PC-9 (cell line): ENCODE measurements around the gene HTR1A. TPM values are rescaled to one million over a fixed set of nuclear protein-coding genes. Genes with fewer than 3 reads are reported as not detected.

Experiments used
- BruUV-seq: library from RNA; stranded (reverse); fragments of 400-500 nt; replicated peaks from 2 replicates; lab custom pipeline; 2021; lab: Mats Ljungman, UMichigan
- CTCF ChIA-PET: fragments of 300-600 bp; sonication (Branson Sonifier 250); formaldehyde crosslinking; loops from one replicate; lab custom pipeline; 2022; ENCODE audit warnings: antibody characterized with exemption; lab: Charles Lee
- POLR2A ChIA-PET: fragments of 300-600 bp; sonication (Branson Sonifier 250); formaldehyde crosslinking; loops from one replicate; lab custom pipeline; 2022; ENCODE audit warnings: antibody characterized with exemption; ENCODE audit not compliant: unreplicated experiment; lab: Charles Lee
- DNase-seq, 2 experiments: peaks; one replicate each; pipeline versions ENCODE4 v3.0.0 to v3.0.0-alpha.2; 2015 to 2022; ENCODE audit warnings: mixed read lengths in 1 of 2
- H2AFZ ChIP-seq: fragments of 200-600 bp; sonication (generic); 2 replicates; pipeline ENCODE4 v1.8.1; 2017; ENCODE audit warnings: antibody characterized with exemption
- H3F3A ChIP-seq: fragments of 200-600 bp; sonication (generic); 2 replicates; pipeline ENCODE4 v1.8.1; 2017; ENCODE audit warnings: antibody characterized with exemption, mild to moderate bottlenecking, low read depth; ENCODE audit not compliant: insufficient read depth
- H3K27ac ChIP-seq: fragments of 200-600 bp; sonication (generic); 2 replicates; pipeline ENCODE4 v1.6.1; 2016; ENCODE audit warnings: mixed run types
- H3K27me3 ChIP-seq: fragments of 200-600 bp; sonication (generic); 2 replicates; pipeline ENCODE4 v1.6.1; 2016; ENCODE audit warnings: low read depth, mixed run types; ENCODE audit not compliant: insufficient read depth
- H3K36me3 ChIP-seq: fragments of 200-600 bp; sonication (generic); 2 replicates; pipeline ENCODE4 v1.6.1; 2016; ENCODE audit warnings: low read depth, mixed run types
- H3K4me1 ChIP-seq: fragments of 200-600 bp; sonication (generic); replicated peaks from 2 replicates; pipeline ENCODE4 v1.6.1; 2016; ENCODE audit warnings: mixed run types; ENCODE audit not compliant: insufficient read depth
- H3K4me2 ChIP-seq: fragments of 200-600 bp; sonication (generic); 2 replicates; pipeline ENCODE4 v1.6.1; 2017; ENCODE audit warnings: mixed run types
- H3K4me3 ChIP-seq: fragments of 200-600 bp; sonication (generic); 2 replicates; pipeline ENCODE4 v1.6.1; 2016; ENCODE audit warnings: mixed run types
- H3K79me2 ChIP-seq: fragments of 200-600 bp; sonication (generic); 2 replicates; pipeline ENCODE4 v1.6.1; 2017; ENCODE audit warnings: low read depth, mixed run types
- H3K9me2 ChIP-seq: fragments of 200-600 bp; sonication (generic); 2 replicates; pipeline ENCODE4 v1.8.1; 2017; ENCODE audit warnings: mild to moderate bottlenecking; ENCODE audit not compliant: insufficient read depth
- H3K9me3 ChIP-seq: fragments of 200-600 bp; sonication (generic); 2 replicates; pipeline ENCODE4 v1.8.1; 2016; ENCODE audit warnings: low read depth; ENCODE audit not compliant: insufficient read depth
- H4K20me1 ChIP-seq: fragments of 200-600 bp; sonication (generic); 2 replicates; pipeline ENCODE4 v1.8.1; 2017; ENCODE audit not compliant: insufficient read depth
- CTCF ChIP-seq: fragments of 200-600 bp; sonication (generic); conservative IDR thresholded peaks from 2 replicates; pipeline ENCODE4 v1.6.1; 2017; ENCODE audit warnings: mixed run types, antibody characterized with exemption, mild to moderate bottlenecking, moderate library complexity
- EZH2 ChIP-seq: fragments of 200-600 bp; sonication (generic); IDR thresholded peaks from 2 replicates; pipeline ENCODE4 v1.8.0; 2017; ENCODE audit warnings: antibody characterized with exemption, low read depth
- intact Hi-C: fragments of 100-400 bp; cut with micrococcal nuclease; formaldehyde crosslinking; loops from one replicate; pipeline ENCODE4 v1.10.0; 2022; ENCODE audit not compliant: unreplicated experiment
- total RNA-seq: library from RNA; stranded (reverse); gene quantifications from 2 replicates; pipeline ENCODE4 v1.2.3, GENCODE V29; 2021

The HTR1A gene
- total RNA-seq, 1 experiment from 2014 or later, result not detected

- ChIA-PET POLR2A (no interaction called here), CTCF (no interaction called here)
- no peak overlapping the region for H3K27ac ChIP-seq
- H3K27me3 ChIP-seq, result no peaks in the 10 kb centered on the region
- intact Hi-C loops, result no loop called here
- no peak overlapping the region for H2AFZ ChIP-seq
- no peaks in the 10 kb centered on the region for H3K79me2 ChIP-seq
- no peaks in the 10 kb centered on the region for H3F3A ChIP-seq
- H3K9me3 ChIP-seq, result no peaks in the 10 kb centered on the region
- H3K36me3 ChIP-seq, result no peaks in the 10 kb centered on the region
- H3K4me2 ChIP-seq, result no peak overlapping the region
- BruUV-seq, result no TSS peak
- no peak for DNase-seq
- no peaks in the 10 kb centered on the region for H3K9me2 ChIP-seq
- H3K4me1 ChIP-seq, result no peaks in the 10 kb centered on the region
- TF ChIP-seq CTCF (no peak), EZH2 (no peak)
- no peak overlapping the region for H3K4me3 ChIP-seq
- no peaks in the 10 kb centered on the region for H4K20me1 ChIP-seq
These were observed 42.3 kb downstream of the HTR1A start for GRCh38 chr5:63919763-63920478.

- Histone ChIP-seq H3K4me2 (no peak overlapping the region), H3K79me2 (no peaks in the 10 kb centered on the region), H3K36me3 (no peaks in the 10 kb centered on the region), H3K27me3 (no peaks in the 10 kb centered on the region), H3K9me2 (no peaks in the 10 kb centered on the region), H3K4me3 (no peak overlapping the region), H4K20me1 (no peaks in the 10 kb centered on the region), H2AFZ (no peak overlapping the region), H3K9me3 (no peaks in the 10 kb centered on the region), H3K4me1 (no peaks in the 10 kb centered on the region), H3K27ac (no peak overlapping the region), H3F3A (no peaks in the 10 kb centered on the region)
- BruUV-seq, result no TSS peak
- no peak for DNase-seq
- no peak for TF ChIP-seq EZH2
- TF ChIP-seq CTCF, result no peak
- intact Hi-C loops, result no loop called here
- ChIA-PET POLR2A (no interaction called here), CTCF (no interaction called here)
These were observed 45.5 kb downstream of the HTR1A start for GRCh38 chr5:63916786-63917185.

- TF ChIP-seq CTCF, result no peak
- no peak for TF ChIP-seq EZH2
- ChIA-PET POLR2A (no interaction called here), CTCF (no interaction called here)
- Histone ChIP-seq H3F3A (no peaks in the 10 kb centered on the region), H3K9me3 (no peaks in the 10 kb centered on the region), H3K36me3 (no peaks in the 10 kb centered on the region), H4K20me1 (no peaks in the 10 kb centered on the region), H3K27ac (no peak overlapping the region), H3K4me2 (no peak overlapping the region), H3K27me3 (no peaks in the 10 kb centered on the region), H3K9me2 (no peaks in the 10 kb centered on the region), H3K79me2 (no peaks in the 10 kb centered on the region), H3K4me1 (no peaks in the 10 kb centered on the region), H2AFZ (no peak overlapping the region), H3K4me3 (no peak overlapping the region)
- BruUV-seq, result no TSS peak
- intact Hi-C loops, result no loop called here
- DNase-seq, result no peak
These were observed 50.4 kb downstream of the HTR1A start for GRCh38 chr5:63911871-63912270.

Other genes starting within 250 kb of the HTR1A start
- not detected in 2 replicates for gene RNF180, start 203.4 kb upstream of the HTR1A start, total RNA-seq